Activated naive CD8-positive, alpha-beta T cell (primary cell): ENCODE data around the gene NLK.

ENCODE experiments used
- H3K27ac Mint-ChIP-seq: one replicate; pipeline ENCODE4 v1.8.0; 2021; ENCODE audit warnings: mixed read lengths
- H3K27me3 Mint-ChIP-seq: one replicate; pipeline ENCODE4 v1.8.0; 2021; ENCODE audit warnings: mixed read lengths
- H3K36me3 Mint-ChIP-seq: one replicate; pipeline ENCODE4 v1.8.0; 2021; ENCODE audit warnings: mixed read lengths
- H3K4me1 Mint-ChIP-seq: one replicate; pipeline ENCODE4 v1.8.0; 2021; ENCODE audit warnings: low read depth, mixed read lengths
- H3K4me3 Mint-ChIP-seq: one replicate; pipeline ENCODE4 v1.8.0; 2021; ENCODE audit warnings: mild to moderate bottlenecking, mixed read lengths
- H3K9me3 Mint-ChIP-seq: one replicate; pipeline ENCODE4 v1.8.0; 2021; ENCODE audit warnings: low read depth, mixed read lengths

The NLK gene

DNA sequence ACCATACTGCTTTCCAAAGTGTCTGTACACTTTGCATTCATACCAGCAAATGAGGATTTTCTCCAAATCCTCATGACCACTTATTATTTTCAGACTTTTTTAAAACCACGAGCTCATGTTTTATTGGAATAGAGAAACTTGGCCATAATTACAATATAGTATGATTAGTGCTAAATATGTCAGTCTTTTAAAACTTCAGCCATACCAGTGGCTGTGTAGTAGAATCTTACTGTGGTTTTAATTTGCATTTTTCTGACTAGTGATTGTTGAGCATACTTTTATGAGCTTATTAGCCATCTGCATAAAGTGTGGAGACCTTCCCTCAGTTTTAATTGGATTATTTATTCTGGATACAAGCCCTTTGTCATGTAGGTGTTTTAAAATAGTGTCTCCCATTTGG is 57.8 kb downstream of the NLK start:
- Mint-ChIP-seq H3K27ac (no peak overlapping the region), H3K9me3 (no peaks in the 10 kb centered on the region), H3K4me3 (no peak overlapping the region), H3K36me3 (peaks cover 3% of the 10 kb centered on the region), H3K4me1 (peaks cover 3% of the 10 kb centered on the region), H3K27me3 (no peaks in the 10 kb centered on the region)

DNA sequence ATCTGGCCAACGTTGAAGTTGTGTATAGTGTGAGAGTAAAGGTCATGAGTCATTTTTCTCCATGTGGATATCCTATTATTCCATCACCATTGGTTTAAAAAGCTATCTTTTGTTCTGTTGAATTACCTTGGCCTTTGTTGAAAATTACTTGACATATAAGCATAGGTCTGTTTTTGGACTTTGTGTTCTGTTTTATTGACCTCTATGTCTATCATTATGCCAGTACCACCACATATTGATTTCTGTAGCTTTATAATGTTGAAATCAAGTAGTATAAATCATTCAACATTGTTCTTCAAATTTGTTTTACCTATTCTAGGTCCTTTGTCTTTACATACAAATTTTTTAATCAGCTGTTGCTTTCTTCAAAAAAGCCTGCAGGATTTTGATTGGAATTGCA is 58.5 kb downstream of the NLK start:
- Mint-ChIP-seq H3K4me1 (peaks cover 3% of the 10 kb centered on the region), H3K36me3 (peaks cover 3% of the 10 kb centered on the region), H3K4me3 (no peak overlapping the region), H3K9me3 (no peaks in the 10 kb centered on the region), H3K27me3 (no peaks in the 10 kb centered on the region), H3K27ac (no peak overlapping the region)

DNA sequence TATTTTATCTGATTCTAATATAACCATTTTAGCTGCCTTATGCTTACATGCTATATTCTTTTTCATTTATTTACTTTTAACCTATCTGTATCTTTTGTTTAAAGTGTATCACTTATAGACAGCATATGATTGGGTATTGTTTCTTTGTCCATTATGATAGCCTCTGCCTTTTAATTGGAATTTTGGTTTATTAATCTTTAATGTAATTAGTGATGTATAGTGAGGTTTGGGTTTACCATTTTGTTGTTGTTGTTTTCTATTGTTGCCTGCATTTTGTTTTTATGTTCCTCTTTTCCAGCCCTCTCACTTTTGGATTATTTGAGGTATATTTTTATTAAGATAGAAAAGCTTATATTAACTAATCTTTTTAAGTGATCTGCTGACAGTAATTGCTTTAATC is 59.4 kb downstream of the NLK start:
- Mint-ChIP-seq H3K9me3 (no peaks in the 10 kb centered on the region), H3K4me1 (peaks cover 3% of the 10 kb centered on the region), H3K36me3 (peaks cover 3% of the 10 kb centered on the region), H3K27ac (no peak overlapping the region), H3K4me3 (no peak overlapping the region), H3K27me3 (no peaks in the 10 kb centered on the region)

DNA sequence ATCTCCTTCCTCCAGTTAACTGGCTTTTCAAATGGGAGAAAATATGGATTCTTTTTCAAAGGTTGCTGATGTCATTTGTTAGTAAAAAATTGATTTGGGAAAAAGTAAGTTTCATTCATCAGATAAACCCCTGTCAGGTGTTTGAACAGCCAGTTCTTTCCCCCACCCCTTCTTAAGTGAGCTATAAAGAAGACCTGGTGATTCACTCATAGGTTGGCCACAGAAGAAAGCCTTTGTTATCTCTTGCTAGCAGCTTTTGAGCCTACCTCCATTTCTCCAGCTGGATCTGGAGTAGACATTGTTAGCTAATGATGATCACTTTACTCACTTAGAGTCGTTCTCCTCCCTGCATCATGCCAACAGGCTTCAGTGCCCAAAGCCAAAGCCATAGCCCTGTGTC is 63.0 kb downstream of the NLK start:
- Mint-ChIP-seq H3K27me3 (no peaks in the 10 kb centered on the region), H3K4me3 (no peak overlapping the region), H3K36me3 (peaks cover 9% of the 10 kb centered on the region), H3K27ac (no peak overlapping the region), H3K9me3 (no peaks in the 10 kb centered on the region), H3K4me1 (peaks cover 3% of the 10 kb centered on the region)

DNA sequence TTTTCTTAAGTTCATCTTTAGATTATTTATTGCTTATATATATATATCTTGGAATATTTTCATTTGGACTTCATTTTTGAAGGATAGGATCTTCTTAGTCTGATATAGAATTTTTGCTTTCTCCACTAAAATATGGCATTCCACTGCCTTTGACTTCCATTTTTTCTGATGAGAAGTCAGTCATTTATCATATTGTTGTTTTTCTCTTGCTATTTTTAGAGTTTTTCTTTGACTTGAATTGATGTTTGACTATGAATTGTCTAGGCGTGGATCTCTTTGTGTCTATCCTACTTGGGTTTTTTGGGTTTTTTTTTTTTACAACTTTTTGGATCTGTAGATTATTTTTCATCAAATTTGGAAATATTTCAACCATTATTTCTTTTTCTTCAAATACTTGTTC is 67.7 kb downstream of the NLK start:
- H3K4me1 Mint-ChIP-seq: peaks cover 10% of the 10 kb centered on the region
- no peak overlapping the region for H3K27ac Mint-ChIP-seq
- no peaks in the 10 kb centered on the region for H3K27me3 Mint-ChIP-seq
- H3K36me3 Mint-ChIP-seq: peaks cover 9% of the 10 kb centered on the region
- no peak overlapping the region for H3K4me3 Mint-ChIP-seq
- H3K9me3 Mint-ChIP-seq: no peaks in the 10 kb centered on the region

DNA sequence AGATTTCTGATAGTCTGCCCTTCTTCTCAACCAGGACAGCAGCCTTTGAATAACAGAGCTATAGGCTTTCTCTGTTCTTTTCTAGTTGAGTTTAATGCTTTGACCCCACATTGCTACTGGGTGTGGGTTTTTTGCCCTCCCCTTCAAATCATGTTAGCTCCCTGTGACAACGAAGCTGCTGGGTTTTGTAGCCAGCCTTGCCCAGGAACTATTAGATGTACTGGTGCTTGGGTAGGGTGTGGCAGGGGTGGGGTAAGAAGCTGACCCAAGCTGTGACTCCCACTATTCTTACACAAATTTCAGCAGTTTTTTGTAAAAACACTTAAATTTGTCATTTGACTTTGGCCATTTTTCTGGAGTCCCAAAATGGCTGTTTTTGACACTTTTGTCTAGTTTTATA is 69.7 kb downstream of the NLK start:
- H3K36me3 Mint-ChIP-seq: peaks cover 12% of the 10 kb centered on the region
- H3K27me3 Mint-ChIP-seq: no peaks in the 10 kb centered on the region
- H3K9me3 Mint-ChIP-seq: no peaks in the 10 kb centered on the region
- no peak overlapping the region for H3K4me3 Mint-ChIP-seq
- H3K4me1 Mint-ChIP-seq: peaks cover 17% of the 10 kb centered on the region
- H3K27ac Mint-ChIP-seq: no peak overlapping the region

DNA sequence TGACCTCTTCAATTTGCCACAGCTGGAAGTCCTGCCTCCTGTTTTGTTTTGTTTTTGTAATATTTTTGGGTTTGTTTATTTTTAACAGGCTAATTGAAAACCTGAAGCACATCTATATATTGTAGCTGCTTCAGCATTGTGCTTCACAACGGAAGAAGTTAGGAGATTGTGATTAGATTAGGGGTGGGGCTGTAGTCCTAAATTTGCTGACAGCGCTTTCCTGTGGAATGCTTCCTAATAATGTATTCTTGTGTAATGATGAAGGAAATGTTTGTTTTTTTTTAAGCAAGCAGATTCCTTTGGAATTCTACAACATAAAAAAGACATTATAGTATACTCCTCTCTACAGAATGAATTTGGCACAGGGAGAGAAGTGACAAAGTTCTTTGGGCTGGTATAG is 70.1 kb downstream of the NLK start:
- no peaks in the 10 kb centered on the region for H3K27me3 Mint-ChIP-seq
- peaks cover 21% of the 10 kb centered on the region for H3K4me1 Mint-ChIP-seq
- no peak overlapping the region for H3K27ac Mint-ChIP-seq
- no peak overlapping the region for H3K4me3 Mint-ChIP-seq
- H3K9me3 Mint-ChIP-seq: no peaks in the 10 kb centered on the region
- peaks cover 12% of the 10 kb centered on the region for H3K36me3 Mint-ChIP-seq

DNA sequence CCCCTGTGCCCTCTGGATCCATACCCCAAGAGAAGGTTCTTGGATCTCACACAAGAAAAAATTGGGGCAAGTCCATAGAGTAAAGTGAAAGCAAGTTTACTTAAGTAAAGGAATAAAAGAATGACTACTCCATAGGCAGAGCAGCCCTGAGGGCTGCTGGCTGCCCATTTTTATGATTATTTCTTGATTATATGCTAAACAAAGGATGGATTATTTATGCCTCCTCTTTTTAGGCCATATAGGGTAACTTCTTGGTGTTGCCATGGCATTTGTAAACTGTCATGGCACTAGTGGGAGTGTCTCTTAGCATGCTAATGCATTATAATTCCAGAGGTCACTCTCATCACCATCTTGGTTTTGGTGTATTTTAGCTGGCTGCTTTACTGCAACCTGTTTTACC is 70.8 kb downstream of the NLK start:
- Mint-ChIP-seq H3K27me3 (no peaks in the 10 kb centered on the region), H3K9me3 (no peaks in the 10 kb centered on the region), H3K4me1 (peaks cover 26% of the 10 kb centered on the region), H3K27ac (no peak overlapping the region), H3K36me3 (peaks cover 12% of the 10 kb centered on the region), H3K4me3 (no peak overlapping the region)

DNA sequence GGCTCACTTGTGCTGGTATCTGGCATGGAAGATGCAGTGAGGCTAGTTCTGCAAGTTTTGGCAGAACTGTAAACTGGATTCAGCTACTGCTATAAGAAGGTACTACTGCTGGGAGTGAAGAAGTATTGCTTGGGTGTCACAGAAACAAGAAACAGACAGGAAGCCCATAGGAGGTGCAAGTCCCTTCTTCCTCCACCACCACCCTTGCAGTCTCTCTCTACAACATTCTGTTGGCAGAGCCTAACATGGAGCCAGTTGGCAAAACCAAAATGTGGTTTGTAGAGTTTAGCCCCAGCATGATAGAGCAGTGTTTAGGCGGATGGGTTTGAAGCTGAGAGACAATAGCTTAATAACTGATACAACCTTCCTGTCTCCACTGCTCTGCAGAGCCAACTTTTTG is 72.6 kb downstream of the NLK start:
- H3K27me3 Mint-ChIP-seq: no peaks in the 10 kb centered on the region
- peaks cover 37% of the 10 kb centered on the region for H3K4me1 Mint-ChIP-seq
- no peak overlapping the region for H3K4me3 Mint-ChIP-seq
- peaks cover 8% of the 10 kb centered on the region for H3K36me3 Mint-ChIP-seq
- H3K9me3 Mint-ChIP-seq: no peaks in the 10 kb centered on the region
- H3K27ac Mint-ChIP-seq: no peak overlapping the region

DNA sequence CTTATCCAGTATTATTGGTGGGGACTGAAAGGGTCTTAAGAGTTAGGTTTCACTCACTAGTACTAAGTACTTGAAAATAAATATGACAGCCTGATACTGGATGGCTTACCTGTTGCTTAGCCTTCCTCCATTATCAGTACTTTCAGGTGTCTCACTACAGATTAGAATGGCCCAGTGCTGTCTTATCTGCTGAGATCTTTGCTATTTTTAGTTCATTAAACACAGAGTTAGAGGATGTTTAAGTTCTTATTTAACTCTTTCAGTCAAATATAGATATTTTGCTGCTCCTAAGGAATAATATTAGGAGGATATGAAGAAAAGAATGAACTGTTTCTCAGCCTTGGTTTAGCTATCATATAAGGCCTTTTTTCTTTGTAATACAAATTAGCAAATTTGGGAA is 74.8 kb downstream of the NLK start:
- Mint-ChIP-seq H3K27me3 (no peaks in the 10 kb centered on the region), H3K4me1 (peaks cover 37% of the 10 kb centered on the region), H3K4me3 (no peak overlapping the region), H3K9me3 (no peaks in the 10 kb centered on the region), H3K36me3 (peaks cover 8% of the 10 kb centered on the region), H3K27ac (no peak overlapping the region)

DNA sequence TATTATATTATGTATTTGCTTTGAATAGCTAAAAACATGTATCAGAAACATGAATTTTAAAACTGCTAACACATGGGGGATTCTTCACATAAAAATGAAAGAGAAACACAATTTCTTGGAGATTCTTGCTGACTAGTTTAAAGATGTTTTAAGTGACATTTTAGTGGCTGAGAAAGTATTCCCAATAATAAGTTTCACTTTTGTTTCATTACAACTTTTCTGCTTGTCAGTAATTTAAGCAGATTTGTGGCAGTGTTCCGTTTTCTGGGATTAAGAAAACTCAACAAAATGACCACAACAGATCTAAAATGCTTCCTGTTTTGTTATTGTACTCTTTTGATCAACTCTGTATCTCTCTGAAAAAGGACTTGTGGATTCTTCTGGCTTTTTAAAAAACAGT is 75.9 kb downstream of the NLK start:
- no peaks in the 10 kb centered on the region for H3K9me3 Mint-ChIP-seq
- H3K4me1 Mint-ChIP-seq: peaks cover 35% of the 10 kb centered on the region
- H3K36me3 Mint-ChIP-seq: peaks cover 13% of the 10 kb centered on the region
- H3K27ac Mint-ChIP-seq: peak overlapping the region; percentile 59
- H3K27me3 Mint-ChIP-seq: no peaks in the 10 kb centered on the region
- H3K4me3 Mint-ChIP-seq: peak overlapping the region; percentile 51

DNA sequence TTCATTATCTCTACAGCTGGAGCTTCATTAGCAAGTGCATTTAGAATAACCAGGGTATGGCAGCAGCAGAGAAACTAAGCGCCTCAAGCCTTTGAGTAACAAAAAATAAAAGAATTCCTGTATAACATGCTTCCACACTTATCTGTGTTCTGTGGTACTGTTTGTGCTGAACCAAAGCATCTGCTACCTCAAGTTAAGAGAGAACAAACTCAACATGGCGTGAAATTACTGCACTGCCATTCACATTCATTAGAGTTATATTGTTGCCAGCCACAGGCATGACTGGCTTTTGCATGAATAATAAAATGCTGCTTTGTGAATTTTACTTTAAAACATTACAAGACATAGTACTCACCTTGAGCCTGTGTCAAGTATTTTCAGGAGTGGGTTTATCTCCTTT is 76.6 kb downstream of the NLK start:
- Mint-ChIP-seq H3K27ac (no peak overlapping the region), H3K4me1 (peaks cover 35% of the 10 kb centered on the region), H3K36me3 (peaks cover 13% of the 10 kb centered on the region), H3K27me3 (no peaks in the 10 kb centered on the region), H3K9me3 (no peaks in the 10 kb centered on the region), H3K4me3 (no peak overlapping the region)

DNA sequence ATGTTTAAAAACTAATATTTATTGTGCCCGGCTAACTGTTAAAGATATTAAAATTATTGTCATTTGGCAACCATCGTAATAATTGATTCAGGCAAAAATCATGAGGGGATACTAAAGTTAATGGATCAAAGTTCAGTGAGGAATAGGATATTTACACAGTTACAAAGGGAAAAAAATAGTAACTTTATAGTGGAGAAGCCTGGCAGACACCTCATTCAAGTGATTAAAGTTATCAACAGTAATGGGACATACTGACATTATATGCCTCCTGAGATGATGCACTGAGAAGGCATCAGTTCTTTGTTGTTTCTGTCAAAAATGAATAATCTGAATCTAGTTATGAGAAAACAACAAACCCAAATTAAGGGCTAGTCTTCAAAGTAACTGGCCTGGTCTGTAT is 77.1 kb downstream of the NLK start:
- Mint-ChIP-seq H3K9me3 (no peaks in the 10 kb centered on the region), H3K4me1 (peaks cover 32% of the 10 kb centered on the region), H3K4me3 (no peak overlapping the region), H3K36me3 (peaks cover 13% of the 10 kb centered on the region), H3K27ac (no peak overlapping the region), H3K27me3 (no peaks in the 10 kb centered on the region)

DNA sequence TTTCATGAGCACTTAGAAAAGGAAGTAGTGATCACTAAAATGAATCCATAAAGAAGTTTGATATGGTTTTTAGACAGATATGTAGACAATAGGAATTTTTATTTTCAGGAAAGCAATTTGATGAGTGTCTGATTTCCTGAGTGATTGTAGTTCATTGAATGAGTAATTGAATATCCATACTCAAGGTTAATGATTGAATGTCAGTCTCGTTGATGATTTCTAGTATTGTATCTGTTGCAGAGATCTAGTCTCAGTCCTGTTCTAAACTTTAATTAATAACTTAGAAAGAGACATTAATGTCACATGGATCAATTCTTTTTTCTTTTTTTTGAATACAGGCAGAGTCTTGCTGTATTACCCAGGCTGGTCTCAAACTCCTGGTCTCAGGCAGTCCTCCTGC is 78.3 kb downstream of the NLK start:
- peaks cover 27% of the 10 kb centered on the region for H3K4me1 Mint-ChIP-seq
- no peaks in the 10 kb centered on the region for H3K9me3 Mint-ChIP-seq
- no peaks in the 10 kb centered on the region for H3K27me3 Mint-ChIP-seq
- no peak overlapping the region for H3K4me3 Mint-ChIP-seq
- H3K27ac Mint-ChIP-seq: no peak overlapping the region
- H3K36me3 Mint-ChIP-seq: peaks cover 15% of the 10 kb centered on the region

DNA sequence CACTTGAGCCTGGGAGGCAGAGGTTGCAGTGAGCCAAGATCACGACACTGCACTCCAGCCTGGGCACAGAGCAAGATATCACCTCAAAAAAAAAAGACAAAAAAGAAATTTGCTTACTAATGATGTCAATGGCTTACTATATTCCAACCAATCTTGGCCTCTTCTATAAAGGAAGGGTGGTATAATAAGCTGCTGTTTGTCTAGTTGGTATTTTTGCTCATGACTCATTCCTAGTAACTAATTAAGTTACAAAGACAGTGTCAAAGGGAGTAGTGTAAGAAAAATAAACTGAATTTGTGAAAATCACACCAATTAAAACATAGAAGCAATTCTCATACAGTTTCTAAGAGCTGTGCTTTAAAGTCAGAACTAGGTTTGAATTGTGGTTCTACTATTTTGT is 82.5 kb downstream of the NLK start:
- Mint-ChIP-seq H3K27ac (no peak overlapping the region), H3K9me3 (no peaks in the 10 kb centered on the region), H3K4me3 (no peak overlapping the region)

DNA sequence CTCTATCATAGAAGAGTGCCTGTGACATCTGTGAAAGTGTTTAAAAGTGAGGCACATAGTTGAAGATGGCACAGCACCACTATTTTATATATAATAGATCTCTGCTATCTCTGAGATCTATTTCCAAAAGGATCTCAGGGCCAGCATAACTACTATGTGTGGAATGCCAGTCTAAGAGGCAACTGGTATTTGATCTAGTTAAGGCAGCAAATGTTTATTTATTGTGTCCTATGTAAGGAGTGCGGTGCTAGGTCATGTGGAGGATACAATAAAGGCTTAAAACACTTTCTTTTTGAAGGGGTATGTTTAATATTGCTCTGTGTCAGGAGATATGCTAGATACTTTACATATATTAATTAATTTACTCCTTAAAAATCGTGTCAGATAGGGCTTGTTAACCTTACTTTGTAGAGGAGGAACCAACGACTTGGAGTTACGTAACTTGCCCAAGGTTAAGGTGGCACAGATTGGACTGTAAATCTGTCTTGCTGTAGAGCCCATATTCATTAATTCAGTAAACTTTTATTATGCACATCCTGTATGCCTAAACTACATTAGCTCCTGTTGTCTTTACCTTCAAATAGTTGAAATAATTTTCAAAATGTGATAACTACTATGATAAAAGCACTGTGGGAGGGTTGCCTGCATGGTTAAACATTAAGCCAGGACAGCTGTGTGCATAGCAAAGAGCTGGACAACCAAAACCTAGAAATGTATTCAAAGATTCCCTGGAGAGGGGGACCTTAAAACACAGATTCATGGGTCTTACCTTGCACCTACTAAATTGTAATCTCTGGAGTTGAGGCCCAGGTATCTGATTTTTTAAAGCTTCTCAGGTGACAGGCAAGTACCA is 83.3 kb downstream of the NLK start:
- Mint-ChIP-seq H3K27ac (no peak overlapping the region), H3K36me3 (peaks cover 19% of the 10 kb centered on the region), H3K27me3 (no peaks in the 10 kb centered on the region), H3K4me1 (no peaks in the 10 kb centered on the region), H3K9me3 (no peaks in the 10 kb centered on the region), H3K4me3 (no peak overlapping the region)

More for the DNA sequence above, 82.5 kb downstream of the NLK start:
- Mint-ChIP-seq H3K36me3 (peaks cover 19% of the 10 kb centered on the region), H3K27me3 (no peaks in the 10 kb centered on the region), H3K4me1 (no peaks in the 10 kb centered on the region)
